ENCODE results near the gene SLC11A2.

DNA sequence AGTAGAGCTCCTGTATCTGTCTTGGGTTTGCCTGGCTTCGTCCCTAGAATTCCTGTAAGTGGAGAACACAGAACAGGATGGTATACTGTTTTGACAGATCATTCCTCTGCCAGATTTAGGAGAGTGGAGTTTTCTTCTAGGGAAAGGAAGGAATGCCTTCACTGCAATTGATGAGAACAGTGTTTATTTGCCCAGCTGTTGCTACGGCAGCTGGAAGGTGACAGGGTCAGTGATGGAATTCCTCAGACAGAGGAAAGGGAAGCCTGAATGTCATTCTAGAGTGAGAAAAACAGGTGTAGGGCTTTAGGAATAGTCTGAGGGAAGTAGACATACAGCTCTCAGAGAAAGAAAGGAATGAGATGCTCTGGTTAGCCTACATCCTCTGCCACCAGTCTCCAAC, 45.5 kb upstream of the SLC11A2 start:
- no peak for TF ChIP-seq EZH2phosphoT487 (IDR thresholded peaks at IDR 0.05; ENCODE audit: low read depth)
- TF ChIP-seq, protein P1, sequence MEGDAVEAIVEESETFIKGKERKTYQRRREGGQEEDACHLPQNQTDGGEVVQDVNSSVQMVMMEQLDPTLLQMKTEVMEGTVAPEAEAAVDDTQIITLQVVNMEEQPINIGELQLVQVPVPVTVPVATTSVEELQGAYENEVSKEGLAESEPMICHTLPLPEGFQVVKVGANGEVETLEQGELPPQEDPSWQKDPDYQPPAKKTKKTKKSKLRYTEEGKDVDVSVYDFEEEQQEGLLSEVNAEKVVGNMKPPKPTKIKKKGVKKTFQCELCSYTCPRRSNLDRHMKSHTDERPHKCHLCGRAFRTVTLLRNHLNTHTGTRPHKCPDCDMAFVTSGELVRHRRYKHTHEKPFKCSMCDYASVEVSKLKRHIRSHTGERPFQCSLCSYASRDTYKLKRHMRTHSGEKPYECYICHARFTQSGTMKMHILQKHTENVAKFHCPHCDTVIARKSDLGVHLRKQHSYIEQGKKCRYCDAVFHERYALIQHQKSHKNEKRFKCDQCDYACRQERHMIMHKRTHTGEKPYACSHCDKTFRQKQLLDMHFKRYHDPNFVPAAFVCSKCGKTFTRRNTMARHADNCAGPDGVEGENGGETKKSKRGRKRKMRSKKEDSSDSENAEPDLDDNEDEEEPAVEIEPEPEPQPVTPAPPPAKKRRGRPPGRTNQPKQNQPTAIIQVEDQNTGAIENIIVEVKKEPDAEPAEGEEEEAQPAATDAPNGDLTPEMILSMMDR (IDR thresholded peaks at IDR 0.05; ENCODE audit: low read depth, low read length) = no peak

Data from OCI-LY3 (cell line).